ENCODE measurements around the gene LONP2.

GRCh38 chr16:48197294-48197693 is 46.8 kb upstream of the LONP2 start:
- TF ChIP-seq CTCF (IDR thresholded peaks at IDR 0.05; ENCODE audit: low read length) (no peak), EZH2 (IDR thresholded peaks at IDR 0.05; ENCODE audit: borderline replicate concordance, low read length) (no peak)
